ENCODE measurements around the gene CFAP410.

- TF ChIP-seq CTCF (IDR thresholded peaks at IDR 0.05) = no peak
- TF ChIP-seq POLR2AphosphoS5 (IDR thresholded peaks at IDR 0.05; ENCODE audit: low read depth, low read length) = no peak
- no peak for TF ChIP-seq SIN3A (IDR thresholded peaks at IDR 0.05; ENCODE audit: borderline replicate concordance, low read depth, low read length)
- no peak for TF ChIP-seq EZH2phosphoT487 (IDR thresholded peaks at IDR 0.05; ENCODE audit: borderline replicate concordance, low read depth)
- no peak for TF ChIP-seq MEF2A (IDR thresholded peaks at IDR 0.05; ENCODE audit: borderline replicate concordance, low read depth)
- TF ChIP-seq TAF1 (IDR thresholded peaks at IDR 0.05; ENCODE audit: borderline replicate concordance, low read depth, low read length) = no peak
- no peak for TF ChIP-seq RAD21 (IDR thresholded peaks at IDR 0.05; ENCODE audit: low read length)
- TF ChIP-seq NFIC (IDR thresholded peaks at IDR 0.05; ENCODE audit: borderline replicate concordance) = no peak
- TF ChIP-seq CHD2 (IDR thresholded peaks at IDR 0.05; ENCODE audit: low read length, partially characterized antibody) = no peak
- TF ChIP-seq GATA2 (CRISPR knock-in tag; IDR thresholded peaks at IDR 0.05) = no peak
- TF ChIP-seq ZBTB33 (IDR thresholded peaks at IDR 0.05; ENCODE audit: borderline replicate concordance, low read depth) = no peak
- TF ChIP-seq GABPA (IDR thresholded peaks at IDR 0.05; ENCODE audit: low read depth) = no peak
- no peak for TF ChIP-seq REST (IDR thresholded peaks at IDR 0.05; ENCODE audit: low read depth, low read length)
Measured at GRCh38 chr21:44288251-44289110, 50.7 kb downstream of the CFAP410 start.
